Glutamatergic neuron (in vitro differentiated cells): ENCODE measurements around the gene LIPA. TPM values are rescaled to one million over a fixed set of nuclear protein-coding genes. Genes with fewer than 3 reads are reported as not detected.

Source experiments
- DNase-seq: peaks from one replicate; pipeline ENCODE4 v3.0.0; 2022
- H3K27ac Mint-ChIP-seq: one replicate; pipeline ENCODE4 v1.8.0; 2020; ENCODE audit warnings: mild to moderate bottlenecking, mixed read lengths, inconsistent platforms; ENCODE audit not compliant: unreplicated experiment
- H3K27me3 Mint-ChIP-seq: one replicate; pipeline ENCODE4 v1.8.0; 2020; ENCODE audit warnings: mild to moderate bottlenecking, moderate library complexity, mixed read lengths, inconsistent platforms; ENCODE audit not compliant: unreplicated experiment
- H3K36me3 Mint-ChIP-seq: one replicate; pipeline ENCODE4 v1.8.0; 2020; ENCODE audit warnings: mild to moderate bottlenecking, mixed read lengths, inconsistent platforms; ENCODE audit not compliant: unreplicated experiment
- H3K4me1 Mint-ChIP-seq: one replicate; pipeline ENCODE4 v1.8.0; 2020; ENCODE audit warnings: mild to moderate bottlenecking, low read depth, mixed read lengths, inconsistent platforms; ENCODE audit not compliant: unreplicated experiment
- H3K4me3 Mint-ChIP-seq: one replicate; pipeline ENCODE4 v1.8.0; 2020; ENCODE audit warnings: mild to moderate bottlenecking, mixed read lengths, inconsistent platforms; ENCODE audit not compliant: unreplicated experiment
- H3K9me3 Mint-ChIP-seq: one replicate; pipeline ENCODE4 v1.8.0; 2020; ENCODE audit warnings: mild to moderate bottlenecking, moderate library complexity, mixed read lengths, inconsistent platforms; ENCODE audit not compliant: unreplicated experiment
- total RNA-seq: library from RNA; stranded (reverse); fragmentation: NEBNext Ultra II Directional; extraction: Animal tissue kit (Norgen Biotek cat#: 25700); gene quantifications from one replicate; pipeline ENCODE4 v1.2.1, GENCODE V29; 2021; ENCODE audit not compliant: unreplicated experiment
- TF ChIP-seq, protein P1 (sequence below): fragments of 200-600 bp; sonication (generic); IDR thresholded peaks from one replicate; pipeline ENCODE4 v1.5.0; 2021; ENCODE audit not compliant: partially characterized antibody, unreplicated experiment

The LIPA gene
- total RNA-seq, 1 donor from 2014 or later: 22.0 TPM

DNA sequence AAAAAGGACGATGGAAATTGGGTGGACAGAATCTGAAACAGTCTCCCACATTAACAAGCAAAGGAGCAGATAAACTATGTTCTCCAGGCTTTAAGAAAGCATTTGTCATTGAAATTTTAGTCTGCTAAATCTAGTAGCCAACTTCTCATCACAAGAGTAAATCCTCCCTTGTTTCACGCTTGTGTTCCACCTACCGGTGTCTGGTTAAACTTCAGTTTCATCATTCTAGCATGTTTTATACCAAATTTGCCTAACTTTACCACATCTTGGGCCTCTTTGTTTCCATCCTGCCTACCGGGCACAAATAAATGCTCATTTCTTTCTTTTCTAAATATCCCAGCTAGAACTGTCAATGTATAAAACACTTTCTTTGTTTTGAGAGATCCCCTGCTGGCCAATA lies 5.8 kb downstream of the LIPA start:
- H3K4me3 Mint-ChIP-seq: no peak overlapping the region
- no peaks in the 10 kb centered on the region for H3K36me3 Mint-ChIP-seq
- TF ChIP-seq, protein P1, sequence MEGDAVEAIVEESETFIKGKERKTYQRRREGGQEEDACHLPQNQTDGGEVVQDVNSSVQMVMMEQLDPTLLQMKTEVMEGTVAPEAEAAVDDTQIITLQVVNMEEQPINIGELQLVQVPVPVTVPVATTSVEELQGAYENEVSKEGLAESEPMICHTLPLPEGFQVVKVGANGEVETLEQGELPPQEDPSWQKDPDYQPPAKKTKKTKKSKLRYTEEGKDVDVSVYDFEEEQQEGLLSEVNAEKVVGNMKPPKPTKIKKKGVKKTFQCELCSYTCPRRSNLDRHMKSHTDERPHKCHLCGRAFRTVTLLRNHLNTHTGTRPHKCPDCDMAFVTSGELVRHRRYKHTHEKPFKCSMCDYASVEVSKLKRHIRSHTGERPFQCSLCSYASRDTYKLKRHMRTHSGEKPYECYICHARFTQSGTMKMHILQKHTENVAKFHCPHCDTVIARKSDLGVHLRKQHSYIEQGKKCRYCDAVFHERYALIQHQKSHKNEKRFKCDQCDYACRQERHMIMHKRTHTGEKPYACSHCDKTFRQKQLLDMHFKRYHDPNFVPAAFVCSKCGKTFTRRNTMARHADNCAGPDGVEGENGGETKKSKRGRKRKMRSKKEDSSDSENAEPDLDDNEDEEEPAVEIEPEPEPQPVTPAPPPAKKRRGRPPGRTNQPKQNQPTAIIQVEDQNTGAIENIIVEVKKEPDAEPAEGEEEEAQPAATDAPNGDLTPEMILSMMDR: no peak
- H3K4me1 Mint-ChIP-seq: peaks cover 17% of the 10 kb centered on the region
- H3K27ac Mint-ChIP-seq: no peak overlapping the region
- peaks cover 3% of the 10 kb centered on the region for H3K9me3 Mint-ChIP-seq
- no peak for DNase-seq
- H3K27me3 Mint-ChIP-seq: no peaks in the 10 kb centered on the region

DNA sequence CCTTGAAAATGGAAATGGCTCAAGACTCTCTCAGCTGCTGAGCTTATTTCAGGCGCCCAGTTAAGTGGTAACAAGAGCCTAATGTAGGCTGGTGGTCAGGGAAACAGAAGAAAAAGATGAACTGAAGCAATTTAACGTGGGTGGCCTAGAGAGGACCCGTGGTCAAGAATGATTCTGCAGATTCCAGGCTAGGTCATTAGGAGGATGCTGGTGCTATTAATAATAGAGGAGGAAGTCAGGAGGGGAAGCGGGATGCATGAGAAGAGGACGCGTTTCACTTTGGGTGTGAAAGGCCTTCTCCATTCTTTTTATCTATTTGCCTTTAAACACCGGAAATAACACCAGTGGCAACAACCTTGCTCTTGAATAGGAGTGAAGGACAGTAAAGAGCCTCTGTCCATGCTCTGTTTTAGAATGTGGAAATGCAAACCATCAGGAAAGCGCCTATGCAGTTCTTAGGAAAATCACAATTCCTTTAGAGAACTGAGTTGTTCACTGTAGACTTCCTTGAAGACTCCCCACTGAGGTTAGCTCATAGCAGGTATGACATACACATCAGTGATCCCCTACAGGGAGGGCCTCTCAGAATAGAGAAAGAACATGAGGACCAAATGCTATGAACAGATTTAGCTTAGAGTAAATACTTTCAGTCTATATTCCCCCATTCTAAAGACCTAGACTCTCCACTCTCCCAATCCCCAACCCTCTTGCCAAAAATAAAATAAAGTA lies 8.6 kb downstream of the LIPA start:
- Mint-ChIP-seq H3K27me3 (no peaks in the 10 kb centered on the region), H3K4me1 (peaks cover 22% of the 10 kb centered on the region), H3K4me3 (peak overlapping the region; percentile 3), H3K36me3 (no peaks in the 10 kb centered on the region), H3K9me3 (peaks cover 3% of the 10 kb centered on the region), H3K27ac (no peak overlapping the region)
- DNase-seq: no peak
- TF ChIP-seq, protein P1: no peak

DNA sequence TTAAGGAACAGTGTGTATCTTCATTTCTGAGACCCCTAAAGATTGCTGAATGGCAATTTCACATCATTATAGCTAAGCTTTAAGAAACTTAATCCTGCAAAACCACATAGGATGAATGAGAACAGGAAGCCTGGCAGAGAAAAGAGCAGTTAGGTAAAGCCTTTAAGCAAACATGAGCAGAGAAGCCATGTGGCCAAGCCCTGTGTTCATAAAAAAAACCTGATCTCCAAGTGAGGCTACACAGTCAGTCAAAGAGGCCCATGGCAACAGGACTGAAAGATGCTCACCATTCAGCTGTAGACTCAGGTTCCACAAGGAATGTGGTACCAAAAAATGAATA lies 9.3 kb downstream of the LIPA start:
- H3K36me3 Mint-ChIP-seq: no peaks in the 10 kb centered on the region
- H3K27me3 Mint-ChIP-seq: no peaks in the 10 kb centered on the region
- no peak for DNase-seq
- no peak overlapping the region for H3K27ac Mint-ChIP-seq
- peaks cover 22% of the 10 kb centered on the region for H3K4me1 Mint-ChIP-seq
- no peak overlapping the region for H3K4me3 Mint-ChIP-seq
- TF ChIP-seq, protein P1: no peak
- peaks cover 2% of the 10 kb centered on the region for H3K9me3 Mint-ChIP-seq

DNA sequence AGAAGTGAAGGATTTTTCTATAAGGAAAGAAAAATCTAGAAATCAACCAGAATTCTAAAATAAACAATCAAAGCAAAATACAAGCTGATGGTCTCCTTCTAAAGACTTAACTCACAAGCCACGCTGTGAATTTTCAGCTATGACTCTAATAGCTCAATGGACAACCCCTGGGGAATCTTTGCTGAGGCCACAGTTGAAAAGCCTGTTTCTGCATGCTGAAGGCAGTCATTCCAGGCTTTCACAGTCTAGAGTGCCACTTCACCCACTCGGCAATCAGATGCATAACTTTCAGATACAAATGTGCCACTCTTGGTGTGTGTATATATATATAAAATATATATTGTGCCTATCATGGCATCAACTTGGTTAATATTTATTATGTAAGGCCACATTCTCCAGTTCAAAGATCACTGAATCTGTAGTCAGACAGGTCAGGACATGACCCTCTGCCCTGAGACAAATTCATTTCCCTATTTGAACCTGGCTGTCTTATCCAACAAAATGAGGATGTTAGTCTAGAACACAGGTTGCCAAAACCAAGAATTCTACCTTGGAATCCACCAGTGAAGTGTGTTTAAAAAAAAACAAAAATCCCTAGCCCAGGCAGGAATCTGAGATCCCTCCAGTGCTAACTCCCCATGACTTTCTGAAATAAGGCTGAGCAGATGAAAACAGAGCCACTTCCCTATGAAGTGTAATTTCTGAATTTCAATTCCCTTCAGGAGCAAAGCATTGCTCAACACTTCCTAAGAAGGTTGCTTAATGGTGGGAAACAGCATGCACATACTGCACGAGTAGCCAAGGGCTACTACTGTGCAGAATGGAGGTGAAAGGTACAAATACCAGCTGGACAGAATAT lies 9.9 kb downstream of the LIPA start:
- DNase-seq: peak; percentile 23
- Mint-ChIP-seq H3K9me3 (peaks cover 2% of the 10 kb centered on the region), H3K36me3 (no peaks in the 10 kb centered on the region), H3K27ac (no peak overlapping the region), H3K4me1 (peaks cover 22% of the 10 kb centered on the region), H3K4me3 (no peak overlapping the region), H3K27me3 (no peaks in the 10 kb centered on the region)
- TF ChIP-seq, protein P1: no peak

DNA sequence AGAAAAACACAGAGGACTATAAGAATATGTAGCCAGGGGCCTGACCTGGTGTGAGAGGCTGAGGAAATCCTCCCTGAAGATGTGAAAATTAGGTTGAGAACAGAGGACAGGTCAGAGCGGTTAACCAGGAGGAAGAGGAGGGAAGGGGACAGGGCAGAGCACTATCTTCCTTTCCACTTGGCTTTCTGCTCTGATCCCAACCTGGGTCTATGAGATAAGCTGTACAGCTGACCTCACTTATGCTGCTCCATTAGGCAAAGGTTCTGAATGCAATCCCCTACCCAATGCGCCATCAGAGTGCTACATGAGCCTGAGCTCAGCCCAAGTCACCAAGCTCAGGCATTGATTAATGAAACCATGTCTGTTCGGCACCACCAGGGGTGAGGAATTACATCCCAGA lies 10.5 kb downstream of the LIPA start:
- no peak overlapping the region for H3K4me3 Mint-ChIP-seq
- peak overlapping the region; percentile 31 for H3K27ac Mint-ChIP-seq
- H3K4me1 Mint-ChIP-seq: peaks cover 22% of the 10 kb centered on the region
- H3K27me3 Mint-ChIP-seq: no peaks in the 10 kb centered on the region
- no peak for DNase-seq
- TF ChIP-seq, protein P1: peak; percentile 17
- no peaks in the 10 kb centered on the region for H3K36me3 Mint-ChIP-seq
- peaks cover 2% of the 10 kb centered on the region for H3K9me3 Mint-ChIP-seq
